ENCODE data around the gene DES.

GRCh38 chr2:219405451-219405850 lies 12.7 kb upstream of the DES start:
- TF ChIP-seq CTCF (IDR thresholded peaks at IDR 0.05; ENCODE audit: poor library complexity, severe bottlenecking) (no peak), SMC3 (conservative IDR thresholded peaks at IDR 0.05; ENCODE audit: poor library complexity) (no peak), EP300 (conservative IDR thresholded peaks at IDR 0.05; ENCODE audit: poor library complexity, severe bottlenecking) (no peak), MXI1 (conservative IDR thresholded peaks at IDR 0.05; ENCODE audit: poor library complexity, severe bottlenecking) (no peak), TAF1 (IDR thresholded peaks at IDR 0.05; ENCODE audit: low read depth) (no peak), EZH2 (IDR thresholded peaks at IDR 0.05; ENCODE audit: borderline replicate concordance, insufficient read depth, low read length, poor library complexity, severe bottlenecking) (no peak), RAD21 (conservative IDR thresholded peaks at IDR 0.05) (no peak), REST (IDR thresholded peaks at IDR 0.05; ENCODE audit: borderline replicate concordance) (no peak), POLR2AphosphoS5 (IDR thresholded peaks at IDR 0.05) (no peak)
